Measurements from ENCODE around the gene LGALS1.
A peak's percentile ranks its signal among the peaks of the same experiment; 100 is the strongest.

Gene LGALS1

DNA sequence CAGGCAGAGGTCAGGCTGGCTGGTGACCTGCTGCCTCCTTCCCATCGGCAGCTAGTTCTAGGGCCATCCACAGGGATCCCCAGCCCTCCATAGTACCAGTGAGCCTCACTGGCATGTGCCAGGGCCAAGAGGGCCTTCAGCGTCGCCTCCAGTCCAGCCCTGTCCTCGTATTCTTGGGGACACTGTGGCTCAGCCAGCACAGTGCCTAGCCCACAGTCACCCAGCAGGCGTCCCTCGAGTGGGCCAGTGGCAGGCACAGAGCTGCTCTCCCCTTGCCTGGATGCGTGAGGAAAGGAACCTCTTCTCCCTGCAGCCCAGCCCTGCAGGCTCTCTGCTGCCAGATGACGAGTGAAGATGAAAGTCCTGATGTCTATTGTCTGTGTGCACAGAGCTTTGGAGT is 46.6 kb upstream of the LGALS1 start:
- in situ Hi-C loops (cut with MboI; ENCODE audit: low pct_unique_long_range_greater_than_20kb, low sequenced_read_pairs, unreplicated experiment): loop anchor here (10.0 kb wide), 1 partner anchor 46 kb away; the partner anchor contains the start of gene LGALS1
- TF ChIP-seq CTCF (IDR thresholded peaks at IDR 0.05; ENCODE audit: extremely low read depth, insufficient read depth, missing control alignments): no peak
- no peak for DNase-seq (ENCODE audit: low spot score)

- DNase-seq (ENCODE audit: low spot score): no peak
- in situ Hi-C loops (cut with MboI; ENCODE audit: low pct_unique_long_range_greater_than_20kb, low sequenced_read_pairs, unreplicated experiment): loop anchor here (10.0 kb wide), 1 partner anchor 45 kb away; the partner anchor contains the start of gene LGALS1
- TF ChIP-seq CTCF (IDR thresholded peaks at IDR 0.05; ENCODE audit: extremely low read depth, insufficient read depth, missing control alignments): no peak
Measured at GRCh38 chr22:37629928-37630327, 45.5 kb upstream of the LGALS1 start.

DNA sequence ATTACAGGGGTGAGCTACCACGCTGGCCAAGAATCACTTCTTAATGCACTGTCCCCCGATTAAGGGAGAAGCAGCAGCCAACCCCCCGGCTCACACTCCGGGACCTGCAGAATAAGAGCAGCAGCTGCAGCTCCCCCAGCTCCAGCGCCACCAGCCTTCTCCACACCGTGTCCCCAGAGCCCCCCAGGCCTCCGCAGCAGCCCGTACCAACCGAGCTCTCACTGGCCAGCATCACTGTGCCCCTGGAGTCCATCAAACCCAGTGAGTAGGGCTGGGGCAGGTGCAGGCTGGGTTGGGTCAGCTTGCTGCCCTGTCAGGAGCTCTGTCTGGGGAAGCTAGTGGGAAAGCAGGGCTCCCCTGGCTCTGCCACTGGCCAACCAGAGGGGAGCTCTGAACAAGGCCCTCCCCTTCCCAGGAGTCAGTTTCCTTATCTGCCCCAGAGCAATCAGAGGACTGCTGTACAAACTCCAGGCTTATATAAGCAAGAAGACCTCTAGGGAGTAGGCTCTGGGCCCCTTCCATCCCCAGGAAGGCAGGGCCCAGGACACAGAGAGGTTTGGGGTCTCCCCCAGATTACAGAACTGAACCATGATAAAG is 44.5 kb upstream of the LGALS1 start:
- in situ Hi-C loops (cut with MboI; ENCODE audit: low pct_unique_long_range_greater_than_20kb, low sequenced_read_pairs, unreplicated experiment): no loop called here
- no peak for TF ChIP-seq CTCF (IDR thresholded peaks at IDR 0.05; ENCODE audit: extremely low read depth, insufficient read depth, missing control alignments)
- no peak for DNase-seq (ENCODE audit: low spot score)

DNA sequence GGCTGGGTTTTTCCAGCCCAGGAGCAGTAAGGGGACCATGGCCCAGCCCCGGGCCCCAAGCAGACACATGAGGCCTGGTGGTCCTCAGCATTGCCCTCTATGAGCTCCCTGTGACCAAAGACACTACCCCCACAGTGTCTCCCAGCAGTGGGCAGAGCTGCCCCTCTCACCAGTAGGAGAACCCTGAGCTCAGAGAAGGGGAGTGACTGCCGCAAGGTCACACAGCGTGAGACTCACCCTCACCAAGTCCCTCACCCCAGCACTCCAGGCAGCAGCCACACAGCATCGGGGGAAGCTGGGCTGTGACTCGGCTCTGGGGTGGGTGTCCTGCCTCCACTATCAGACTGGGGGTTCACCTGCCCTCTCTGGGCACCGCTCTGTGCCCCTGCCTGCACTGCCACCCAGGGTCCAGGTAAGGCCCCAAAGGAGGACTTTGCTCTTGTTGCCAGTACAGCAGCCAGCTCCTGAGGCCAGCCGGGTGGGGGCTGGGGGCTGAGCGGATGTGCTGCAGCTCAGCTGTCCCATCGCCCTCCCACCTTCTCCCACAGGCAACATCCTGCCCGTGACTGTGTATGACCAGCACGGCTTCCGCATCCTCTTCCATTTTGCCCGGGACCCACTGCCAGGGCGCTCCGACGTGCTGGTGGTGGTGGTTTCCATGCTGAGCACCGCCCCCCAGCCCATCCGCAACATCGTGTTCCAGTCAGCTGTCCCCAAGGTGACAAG is 43.8 kb upstream of the LGALS1 start:
- TF ChIP-seq CTCF (IDR thresholded peaks at IDR 0.05; ENCODE audit: extremely low read depth, insufficient read depth, missing control alignments): no peak
- no peak for DNase-seq (ENCODE audit: low spot score)
- in situ Hi-C loops (cut with MboI; ENCODE audit: low pct_unique_long_range_greater_than_20kb, low sequenced_read_pairs, unreplicated experiment): no loop called here

GRCh38 chr22:37632174-37633088 is 43.0 kb upstream of the LGALS1 start:
- DNase-seq (ENCODE audit: low spot score): peak; percentile 70
- no peak for TF ChIP-seq CTCF (IDR thresholded peaks at IDR 0.05; ENCODE audit: extremely low read depth, insufficient read depth, missing control alignments)
- in situ Hi-C loops (cut with MboI; ENCODE audit: low pct_unique_long_range_greater_than_20kb, low sequenced_read_pairs, unreplicated experiment): no loop called here

GRCh38 chr22:37633089-37633624 is 42.3 kb upstream of the LGALS1 start:
- TF ChIP-seq CTCF (IDR thresholded peaks at IDR 0.05; ENCODE audit: extremely low read depth, insufficient read depth, missing control alignments): no peak
- peak; percentile 92 for DNase-seq (ENCODE audit: low spot score)
- in situ Hi-C loops (cut with MboI; ENCODE audit: low pct_unique_long_range_greater_than_20kb, low sequenced_read_pairs, unreplicated experiment): no loop called here
